ENCODE measurements around the gene SPAG17. TPM values are rescaled to one million over a fixed set of nuclear protein-coding genes. Genes with fewer than 3 reads are reported as not detected.

SPAG17 gene
- total and polyA plus RNA-seq, 2 donors (not counting 1 experiment from before 2014, with no cell fraction given), result 0.01 to 0.33 TPM

- Histone ChIP-seq H3K4me3 (replicated peaks in 1 of 4; ENCODE audit: control extremely low read depth in 1 of 4, insufficient read depth in 1 of 4, low read depth in 3 of 4, low read length in 4 of 4) (no peak overlapping the region), H2AFZ (ENCODE audit: low read length) (no peak overlapping the region), H3K79me2 (ENCODE audit: control insufficient read depth, insufficient read depth, low read length) (no peaks in the 10 kb centered on the region)
Observed at GRCh38 chr1:118143121-118143520, 41.9 kb downstream of the SPAG17 start.

GRCh38 chr1:118142546-118142945 lies 42.5 kb downstream of the SPAG17 start:
- Histone ChIP-seq H4K20me1 (ENCODE audit: control insufficient read depth, extremely low read depth, insufficient read depth, low read length) (no peaks in the 10 kb centered on the region), H3K36me3 (ENCODE audit: control insufficient read depth, insufficient read depth, low read length) (no peaks in the 10 kb centered on the region), H3K27me3 (ENCODE audit: control insufficient read depth, insufficient read depth, low read length) (no peaks in the 10 kb centered on the region), H3K4me1 (ENCODE audit: control insufficient read depth, extremely low read depth, insufficient read depth, low read length) (peaks cover 2% of the 10 kb centered on the region), H3K4me3 (replicated peaks in 1 of 4; ENCODE audit: control extremely low read depth in 1 of 4, insufficient read depth in 1 of 4, low read depth in 3 of 4, low read length in 4 of 4) (no peak overlapping the region), H3K79me2 (ENCODE audit: control insufficient read depth, insufficient read depth, low read length) (no peaks in the 10 kb centered on the region), H3K9me3 (ENCODE audit: control insufficient read depth, insufficient read depth, low read depth, low read length) (no peaks in the 10 kb centered on the region), H3K9ac (ENCODE audit: insufficient read depth, low read length) (no peak overlapping the region), H2AFZ (ENCODE audit: low read length) (no peak overlapping the region), H3K27ac (ENCODE audit: insufficient read depth, low read length) (no peak overlapping the region), H3K4me2 (ENCODE audit: extremely low read depth, insufficient read depth, low read length) (no peak overlapping the region)
- TF ChIP-seq EZH2 (IDR thresholded peaks at IDR 0.05; ENCODE audit: low read length, missing control alignments) (no peak), CTCF (conservative IDR thresholded peaks at IDR 0.05 in 1 of 2, IDR thresholded peaks at IDR 0.05 in 1 of 2; ENCODE audit: low read depth in 1 of 2, low read length in 2 of 2) (no peak)
- DNase-seq (ENCODE audit: low read depth in 2 of 2), result no peak

More at GRCh38 chr1:118143121-118143520, 41.9 kb downstream of the SPAG17 start:
- H3K27me3 ChIP-seq (ENCODE audit: control insufficient read depth, insufficient read depth, low read length), result no peaks in the 10 kb centered on the region
- no peak overlapping the region for H3K27ac ChIP-seq (ENCODE audit: insufficient read depth, low read length)
- H4K20me1 ChIP-seq (ENCODE audit: control insufficient read depth, extremely low read depth, insufficient read depth, low read length), result no peaks in the 10 kb centered on the region
- no peaks in the 10 kb centered on the region for H3K9me3 ChIP-seq (ENCODE audit: control insufficient read depth, insufficient read depth, low read depth, low read length)
- no peak overlapping the region for H3K9ac ChIP-seq (ENCODE audit: insufficient read depth, low read length)
- H3K4me1 ChIP-seq (ENCODE audit: control insufficient read depth, extremely low read depth, insufficient read depth, low read length), result peaks cover 2% of the 10 kb centered on the region
- peak in 1 of 2 donors; percentile 29 for DNase-seq (ENCODE audit: low read depth in 2 of 2)
- H3K4me2 ChIP-seq (ENCODE audit: extremely low read depth, insufficient read depth, low read length), result no peak overlapping the region
- TF ChIP-seq CTCF (conservative IDR thresholded peaks at IDR 0.05 in 1 of 2, IDR thresholded peaks at IDR 0.05 in 1 of 2; ENCODE audit: low read depth in 1 of 2, low read length in 2 of 2) (no peak), EZH2 (IDR thresholded peaks at IDR 0.05; ENCODE audit: low read length, missing control alignments) (no peak)
- H3K36me3 ChIP-seq (ENCODE audit: control insufficient read depth, insufficient read depth, low read length), result no peaks in the 10 kb centered on the region

GRCh38 chr1:118137900-118138299 lies 47.1 kb downstream of the SPAG17 start:
- TF ChIP-seq CTCF (conservative IDR thresholded peaks at IDR 0.05 in 1 of 2, IDR thresholded peaks at IDR 0.05 in 1 of 2; ENCODE audit: low read depth in 1 of 2, low read length in 2 of 2), result no peak
- TF ChIP-seq EZH2 (IDR thresholded peaks at IDR 0.05; ENCODE audit: low read length, missing control alignments), result no peak
- no peak for DNase-seq (ENCODE audit: low read depth in 2 of 2)
- H3K27me3 ChIP-seq (ENCODE audit: control insufficient read depth, insufficient read depth, low read length), result no peaks in the 10 kb centered on the region
- no peaks in the 10 kb centered on the region for H3K9me3 ChIP-seq (ENCODE audit: control insufficient read depth, insufficient read depth, low read depth, low read length)
- no peak overlapping the region for H3K4me3 ChIP-seq (replicated peaks in 1 of 4; ENCODE audit: control extremely low read depth in 1 of 4, insufficient read depth in 1 of 4, low read depth in 3 of 4, low read length in 4 of 4)
- peaks cover 18% of the 10 kb centered on the region for H3K4me1 ChIP-seq (ENCODE audit: control insufficient read depth, extremely low read depth, insufficient read depth, low read length)
- H3K27ac ChIP-seq (ENCODE audit: insufficient read depth, low read length), result no peak overlapping the region
- no peak overlapping the region for H3K4me2 ChIP-seq (ENCODE audit: extremely low read depth, insufficient read depth, low read length)
- H3K36me3 ChIP-seq (ENCODE audit: control insufficient read depth, insufficient read depth, low read length), result no peaks in the 10 kb centered on the region
- no peaks in the 10 kb centered on the region for H4K20me1 ChIP-seq (ENCODE audit: control insufficient read depth, extremely low read depth, insufficient read depth, low read length)
- H3K79me2 ChIP-seq (ENCODE audit: control insufficient read depth, insufficient read depth, low read length), result no peaks in the 10 kb centered on the region
- H2AFZ ChIP-seq (ENCODE audit: low read length), result no peak overlapping the region
- no peak overlapping the region for H3K9ac ChIP-seq (ENCODE audit: insufficient read depth, low read length)
